Gastroesophageal sphincter (tissue), 3 donors: ENCODE results near the gene STEAP1B.

ENCODE experiments used
- EP300 ChIP-seq: sonication (generic); formaldehyde crosslinking; IDR thresholded peaks from one replicate; pipeline ENCODE4 v1.6.1; 2017; ENCODE audit warnings: antibody characterized with exemption, mild to moderate bottlenecking
- POLR2AphosphoS5 ChIP-seq: sonication (generic); formaldehyde crosslinking; IDR thresholded peaks from one replicate; pipeline ENCODE4 v1.6.1; 2017; ENCODE audit warnings: antibody characterized with exemption
- TF ChIP-seq, protein P1 (sequence below), 4 experiments: fragments of 200-600 bp in 2 of 4; fragments of 450-650 bp in 2 of 4; sonication (generic) in 1 of 4; IDR thresholded peaks; one replicate each; pipeline ENCODE4 v1.5.1; 2017 to 2019; ENCODE audit warnings: antibody characterized with exemption in 4 of 4, mild to moderate bottlenecking in 2 of 4, moderate library complexity in 2 of 4

DNA sequence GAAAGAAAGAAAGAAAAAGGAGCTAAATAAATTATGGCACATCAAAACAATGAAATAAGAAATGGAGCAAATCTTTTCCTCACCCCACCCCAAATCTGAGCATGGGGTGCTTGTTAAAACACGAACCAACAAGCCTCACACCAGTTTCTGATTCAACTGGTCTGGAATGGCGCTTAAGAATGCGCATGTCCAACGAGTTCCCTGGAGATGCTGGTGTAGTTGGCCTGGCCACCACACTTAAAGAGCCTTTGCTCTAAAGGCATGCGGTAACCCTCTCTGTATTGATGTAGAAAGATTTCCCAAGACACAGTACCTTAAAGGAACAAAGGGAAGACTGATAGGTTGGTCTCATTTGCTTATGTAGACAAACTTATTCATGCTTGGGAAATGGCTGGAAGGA lies 49.1 kb upstream of the STEAP1B start:
- TF ChIP-seq, protein P1, sequence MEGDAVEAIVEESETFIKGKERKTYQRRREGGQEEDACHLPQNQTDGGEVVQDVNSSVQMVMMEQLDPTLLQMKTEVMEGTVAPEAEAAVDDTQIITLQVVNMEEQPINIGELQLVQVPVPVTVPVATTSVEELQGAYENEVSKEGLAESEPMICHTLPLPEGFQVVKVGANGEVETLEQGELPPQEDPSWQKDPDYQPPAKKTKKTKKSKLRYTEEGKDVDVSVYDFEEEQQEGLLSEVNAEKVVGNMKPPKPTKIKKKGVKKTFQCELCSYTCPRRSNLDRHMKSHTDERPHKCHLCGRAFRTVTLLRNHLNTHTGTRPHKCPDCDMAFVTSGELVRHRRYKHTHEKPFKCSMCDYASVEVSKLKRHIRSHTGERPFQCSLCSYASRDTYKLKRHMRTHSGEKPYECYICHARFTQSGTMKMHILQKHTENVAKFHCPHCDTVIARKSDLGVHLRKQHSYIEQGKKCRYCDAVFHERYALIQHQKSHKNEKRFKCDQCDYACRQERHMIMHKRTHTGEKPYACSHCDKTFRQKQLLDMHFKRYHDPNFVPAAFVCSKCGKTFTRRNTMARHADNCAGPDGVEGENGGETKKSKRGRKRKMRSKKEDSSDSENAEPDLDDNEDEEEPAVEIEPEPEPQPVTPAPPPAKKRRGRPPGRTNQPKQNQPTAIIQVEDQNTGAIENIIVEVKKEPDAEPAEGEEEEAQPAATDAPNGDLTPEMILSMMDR (IDR thresholded peaks at IDR 0.05): no peak
- TF ChIP-seq POLR2AphosphoS5: no peak
- no peak for TF ChIP-seq EP300
